Transverse colon (tissue), 4 donors: ENCODE results near the gene KIF14. TPM values are rescaled to one million over a fixed set of nuclear protein-coding genes. Genes with fewer than 3 reads are reported as not detected.
"Not testable (repeated sequence)": the region's sequence is repeated elsewhere in the genome, so short reads cannot be mapped to it uniquely, and the experiment has no call there.

Experiments used
- DNase-seq: peaks from one replicate; pipeline ENCODE4 v3.0.0-alpha.2; 2019
- H3K27ac ChIP-seq, 4 donors: fragments of 200-600 bp; sonication (generic); 2 replicates each; pipeline ENCODE4 v1.5.1; 2016 to 2018; ENCODE audit warnings: inconsistent platforms in 4 of 4
- H3K27me3 ChIP-seq: fragments of 200-600 bp; sonication (generic); 2 replicates; pipeline ENCODE4 v1.5.1; 2017; ENCODE audit warnings: inconsistent platforms
- H3K36me3 ChIP-seq, 4 donors: fragments of 200-600 bp; sonication (generic); 2 replicates each; pipeline ENCODE4 v1.5.1; 2017 to 2019; ENCODE audit warnings: inconsistent platforms in 4 of 4
- H3K4me1 ChIP-seq, 4 donors: fragments of 200-600 bp; sonication (generic); 2 replicates each; pipeline ENCODE4 v1.5.1; 2017 to 2020; ENCODE audit warnings: inconsistent platforms in 4 of 4
- H3K4me3 ChIP-seq, 4 donors: fragments of 200-600 bp; sonication (generic); 1 replicate in 1 of 4; 2 replicates in 3 of 4; pipeline versions ENCODE4 v1.5.1 to v1.6.1; 2017 to 2019; ENCODE audit warnings: inconsistent platforms in 4 of 4
- H3K9me3 ChIP-seq, 2 donors: fragments of 200-600 bp; sonication (generic); 2 replicates each; pipeline ENCODE4 v1.5.1; 2017 to 2019; ENCODE audit warnings: inconsistent platforms in 2 of 2
- CTCF ChIP-seq, 5 experiments: fragments of 200-600 bp in 3 of 5; fragments of 450-650 bp in 2 of 5; sonication (generic) in 3 of 5; IDR thresholded peaks; 1 replicate in 2 of 5; 2 replicates in 3 of 5; pipeline ENCODE4 v1.5.1; 2016 to 2017; ENCODE audit warnings: antibody characterized with exemption in 5 of 5, inconsistent platforms in 3 of 5, mild to moderate bottlenecking in 2 of 5, moderate library complexity in 1 of 5
- EP300 ChIP-seq: sonication (generic); formaldehyde crosslinking; IDR thresholded peaks from one replicate; pipeline ENCODE4 v1.6.1; 2017; ENCODE audit warnings: antibody characterized with exemption, low read depth
- POLR2A ChIP-seq: fragments of 450-650 bp; IDR thresholded peaks from one replicate; pipeline ENCODE4 v1.6.1; 2016; ENCODE audit warnings: antibody characterized with exemption, mild to moderate bottlenecking, moderate library complexity
- POLR2AphosphoS5 ChIP-seq, 3 donors: sonication (generic); formaldehyde crosslinking; IDR thresholded peaks; one replicate each; pipeline ENCODE4 v1.6.1; 2016; ENCODE audit warnings: antibody characterized with exemption in 3 of 3
- WGBS, 2 donors: methylation state at CpG; one replicate each; pipeline ENCODE4 v1.1.5; 2018; ENCODE audit warnings: low coverage in 1 of 2; 5-methylcytosine and 5-hydroxymethylcytosine counted together
- in situ Hi-C, 4 donors: fragments of 200-750 bp; cut with MboI; loops; one replicate each; pipeline versions ENCODE4 v1.15.0 to v1.15.1; 2017; ENCODE audit warnings: low sequenced_read_pairs in 3 of 4, low pct_ligation_motif_present in 1 of 4, low pct_unique_long_range_greater_than_20kb in 1 of 4
- intact Hi-C: fragments of 100-400 bp; cut with DNase I; formaldehyde crosslinking; loops from one replicate; pipeline ENCODE4 v1.15.1; 2023; ENCODE audit warnings: low total_unique reads
- total RNA-seq, 4 donors: library from RNA; depleted of rRNA; stranded (reverse); fragments of >200 nt; gene quantifications; one replicate each; pipeline ENCODE4 v1.1.0, GENCODE V29; 2016

Gene KIF14
- total RNA-seq, 4 donors from 2014 or later: 0.40 to 0.68 (median 0.64) TPM; not detected in 1

- H3K4me3 ChIP-seq: no peak overlapping the region
- no peak for DNase-seq
- in situ Hi-C loops: no loop called here
- no peaks in the 10 kb centered on the region for H3K9me3 ChIP-seq
- intact Hi-C loops: no loop called here
- no peaks in the 10 kb centered on the region for H3K27me3 ChIP-seq
- TF ChIP-seq CTCF (IDR thresholded peaks at IDR 0.05) (no peak), EP300 (no peak), POLR2A (no peak)
- H3K27ac ChIP-seq: no peak overlapping the region
- H3K36me3 ChIP-seq: no peaks in the 10 kb centered on the region
- H3K4me1 ChIP-seq: no peaks in the 10 kb centered on the region
- WGBS, 2 donors: 81% methylated on average over 5 of the region's 5 CpGs; no CpG with 5 or more reads in 1 of the 2 donors
Measured at GRCh38 chr1:200526709-200527612, 93.6 kb downstream of the KIF14 start.

- in situ Hi-C loops: no loop called here
- Histone ChIP-seq H3K27ac (no peak overlapping the region), H3K36me3 (no peaks in the 10 kb centered on the region), H3K4me3 (no peak overlapping the region), H3K27me3 (no peaks in the 10 kb centered on the region), H3K9me3 (no peaks in the 10 kb centered on the region), H3K4me1 (no peaks in the 10 kb centered on the region)
- TF ChIP-seq CTCF (IDR thresholded peaks at IDR 0.05): no peak
- TF ChIP-seq EP300: no peak
- no peak for TF ChIP-seq POLR2A
- no peak for TF ChIP-seq POLR2AphosphoS5 (IDR thresholded peaks at IDR 0.05)
- 53 to 63% methylated on average over 7 to 9 of the region's 9 CpGs for WGBS, 2 donors
- intact Hi-C loops: no loop called here
- DNase-seq: no peak
Measured at GRCh38 chr1:200525090-200525987, 95.2 kb downstream of the KIF14 start.

DNA sequence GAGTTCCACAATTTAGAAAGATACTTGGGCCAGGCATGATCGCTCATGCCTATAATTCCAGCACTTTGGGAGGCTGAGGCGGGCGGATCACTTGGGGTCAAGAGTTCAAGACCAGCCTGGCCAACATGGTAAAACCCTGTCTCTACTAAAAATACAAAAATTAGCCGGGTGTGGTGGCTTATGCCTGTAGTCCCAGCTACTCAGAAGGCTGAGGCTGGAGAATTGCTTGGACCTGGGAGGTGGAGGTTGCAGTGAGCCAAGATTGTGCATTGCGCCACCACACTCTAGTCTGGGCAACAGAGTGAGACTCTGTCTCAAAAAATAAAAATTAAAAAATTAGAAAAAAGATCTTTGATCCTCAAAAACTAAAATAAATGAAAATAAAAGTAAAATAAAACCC, 96.0 kb downstream of the KIF14 start:
- H3K9me3 ChIP-seq, H3K4me3 ChIP-seq, intact Hi-C loops, H3K36me3 ChIP-seq, H3K4me1 ChIP-seq, H3K27ac ChIP-seq, H3K27me3 ChIP-seq, DNase-seq: not testable (repeated sequence)
- in situ Hi-C loops: loop anchor here in 1 of 4 donors (25.0 kb wide), 1 partner anchor 1762 kb away; no protein-coding TSS in a partner anchor
- WGBS, 2 donors: 93 to 100% methylated on average over 1 to 5 of the region's 5 CpGs

GRCh38 chr1:200524092-200524491, 96.5 kb downstream of the KIF14 start:
- DNase-seq: no peak
- intact Hi-C loops: no loop called here
- H3K4me1 ChIP-seq: no peaks in the 10 kb centered on the region
- H3K27ac ChIP-seq: no peak overlapping the region
- H3K27me3 ChIP-seq: no peaks in the 10 kb centered on the region
- no peaks in the 10 kb centered on the region for H3K36me3 ChIP-seq
- WGBS, 2 donors: 82 to 83% methylated on average over 1 to 2 of the region's 2 CpGs
- no peak overlapping the region for H3K4me3 ChIP-seq
- TF ChIP-seq POLR2AphosphoS5 (IDR thresholded peaks at IDR 0.05) (no peak), POLR2A (no peak), EP300 (no peak), CTCF (IDR thresholded peaks at IDR 0.05) (no peak)
- no peaks in the 10 kb centered on the region for H3K9me3 ChIP-seq
- in situ Hi-C loops: loop anchor here in 1 of 4 donors (25.0 kb wide), 1 partner anchor 1762 kb away; no protein-coding TSS in a partner anchor
